HEK293 (cell line): ENCODE results near the gene OSCP1.

Source experiments
- CTCF ChIA-PET: fragments of 350-600 bp; formaldehyde crosslinking; extraction: SDS; loops from one replicate; lab custom pipeline; 2021; ENCODE audit warnings: antibody characterized with exemption; lab: Yijun Ruan, JAX
- POLR2A ChIA-PET: fragments of 300-600 bp; formaldehyde crosslinking; extraction: SDS; loops from one replicate; lab custom pipeline; 2020; ENCODE audit warnings: antibody characterized with exemption, inconsistent platforms; lab: Yijun Ruan, JAX
- H3K27ac ChIP-seq: fragments of 200-500 bp; sonication (Bioruptor generic); 2 replicates; pipeline ENCODE4 v1.5.1; 2014; ENCODE audit warnings: low read depth, low read length, control low read depth, inconsistent platforms; ENCODE audit errors: extremely low read depth
- H3K36me3 ChIP-seq, 2 experiments: fragments of 200-500 bp in 1 of 2; sonication (Bioruptor generic) in 1 of 2; 1 replicate in 1 of 2; 2 replicates in 1 of 2; pipeline ENCODE4 v1.5.1; 2014 to 2017; ENCODE audit warnings: inconsistent platforms in 2 of 2, low read length in 2 of 2; ENCODE audit not compliant: control insufficient read depth in 2 of 2, insufficient read depth in 1 of 2
- H3K4me1 ChIP-seq: fragments of 200-500 bp; sonication (Bioruptor generic); 2 replicates; pipeline ENCODE4 v1.5.1; 2014; ENCODE audit warnings: mild to moderate bottlenecking, low read length, inconsistent platforms; ENCODE audit not compliant: control insufficient read depth, insufficient read depth
- H3K4me3 ChIP-seq: 2 replicates; pipeline ENCODE4 v1.5.1; 2011; ENCODE audit warnings: low read depth, mild to moderate bottlenecking, control low read depth, low read length, moderate library complexity
- H3K9me3 ChIP-seq: fragments of 200-500 bp; sonication (Bioruptor generic); 2 replicates; pipeline ENCODE4 v1.5.1; 2014; ENCODE audit warnings: low read depth, low read length, inconsistent platforms; ENCODE audit not compliant: control insufficient read depth, insufficient read depth
- ATF2 ChIP-seq: fragments of 450-650 bp; formaldehyde crosslinking; IDR thresholded peaks from 2 replicates; pipeline ENCODE4 v1.5.1; 2016; ENCODE audit warnings: missing biosample characterization, missing genetic modification characterization, low read depth
- KLF17 ChIP-seq: fragments of 450-650 bp; formaldehyde crosslinking; IDR thresholded peaks from 2 replicates; pipeline ENCODE4 v1.5.1; 2016; ENCODE audit warnings: missing biosample characterization, missing genetic modification characterization
- PRDM10 ChIP-seq: fragments of 450-650 bp; formaldehyde crosslinking; IDR thresholded peaks from 2 replicates; pipeline ENCODE4 v1.5.1; 2016; ENCODE audit warnings: missing biosample characterization, missing genetic modification characterization
- PRDM6 ChIP-seq: fragments of 450-650 bp; formaldehyde crosslinking; IDR thresholded peaks from 2 replicates; pipeline ENCODE4 v1.5.1; 2017; ENCODE audit warnings: missing biosample characterization, missing genetic modification characterization
- TCF7L2 ChIP-seq: IDR thresholded peaks from 2 replicates; pipeline ENCODE4 v1.6.1; 2011; ENCODE audit warnings: low read depth, mild to moderate bottlenecking, inconsistent platforms, low read length, moderate library complexity, borderline replicate concordance
- ZBTB7A ChIP-seq: fragments of 450-650 bp; formaldehyde crosslinking; IDR thresholded peaks from 2 replicates; pipeline ENCODE4 v1.5.1; 2016; ENCODE audit warnings: low read depth, missing biosample characterization, missing genetic modification characterization
- ZEB2 ChIP-seq: fragments of 450-650 bp; formaldehyde crosslinking; IDR thresholded peaks from 2 replicates; pipeline ENCODE4 v1.5.1; 2016; ENCODE audit warnings: missing biosample characterization, missing genetic modification characterization
- ZFHX2 ChIP-seq: fragments of 450-650 bp; formaldehyde crosslinking; conservative IDR thresholded peaks from 2 replicates; pipeline ENCODE4 v1.5.1; 2016; ENCODE audit warnings: missing biosample characterization, missing genetic modification characterization
- ZFP37 ChIP-seq: fragments of 450-650 bp; formaldehyde crosslinking; IDR thresholded peaks from 2 replicates; pipeline ENCODE4 v1.5.1; 2016; ENCODE audit warnings: missing biosample characterization, missing genetic modification characterization
- ZNF132 ChIP-seq: fragments of 450-650 bp; formaldehyde crosslinking; IDR thresholded peaks from 2 replicates; pipeline ENCODE4 v1.5.1; 2017; ENCODE audit warnings: missing biosample characterization, missing genetic modification characterization, borderline replicate concordance
- ZNF211 ChIP-seq: fragments of 450-650 bp; formaldehyde crosslinking; IDR thresholded peaks from 2 replicates; pipeline ENCODE4 v1.5.1; 2016; ENCODE audit warnings: low read depth, missing biosample characterization, missing genetic modification characterization
- ZNF335 ChIP-seq: fragments of 450-650 bp; formaldehyde crosslinking; conservative IDR thresholded peaks from 2 replicates; pipeline ENCODE4 v1.5.1; 2016; ENCODE audit warnings: missing biosample characterization, missing genetic modification characterization
- ZNF394 ChIP-seq: fragments of 450-650 bp; formaldehyde crosslinking; IDR thresholded peaks from 2 replicates; pipeline ENCODE4 v1.5.1; 2016; ENCODE audit warnings: missing biosample characterization, missing genetic modification characterization, mild to moderate bottlenecking, moderate library complexity, borderline replicate concordance
- ZNF404 ChIP-seq: fragments of 450-650 bp; formaldehyde crosslinking; IDR thresholded peaks from 2 replicates; pipeline ENCODE4 v1.5.1; 2017; ENCODE audit warnings: missing biosample characterization, missing genetic modification characterization
- ZNF423 ChIP-seq: fragments of 450-650 bp; formaldehyde crosslinking; IDR thresholded peaks from 2 replicates; pipeline ENCODE4 v1.5.1; 2016; ENCODE audit warnings: missing biosample characterization, missing genetic modification characterization
- ZNF76 ChIP-seq: fragments of 450-650 bp; formaldehyde crosslinking; IDR thresholded peaks from 2 replicates; pipeline ENCODE4; 2016; ENCODE audit warnings: low read depth, missing biosample characterization, missing genetic modification characterization, borderline replicate concordance
- ZNF785 ChIP-seq: fragments of 450-650 bp; formaldehyde crosslinking; IDR thresholded peaks from 2 replicates; pipeline ENCODE4 v1.5.1; 2016; ENCODE audit warnings: missing biosample characterization, missing genetic modification characterization
- ZNF791 ChIP-seq: fragments of 450-650 bp; formaldehyde crosslinking; IDR thresholded peaks from 2 replicates; pipeline ENCODE4 v1.5.1; 2016; ENCODE audit warnings: missing biosample characterization, missing genetic modification characterization
- TF ChIP-seq, protein P1 (sequence below): fragments of 450-650 bp; formaldehyde crosslinking; conservative IDR thresholded peaks from 2 replicates; pipeline ENCODE4 v1.5.1; 2016; ENCODE audit warnings: low read depth, missing biosample characterization, missing genetic modification characterization
- TF ChIP-seq, protein P2 (sequence below): fragments of 450-650 bp; formaldehyde crosslinking; IDR thresholded peaks from 2 replicates; pipeline ENCODE4 v1.5.1; 2016; ENCODE audit warnings: missing biosample characterization, missing genetic modification characterization

The OSCP1 gene

DNA sequence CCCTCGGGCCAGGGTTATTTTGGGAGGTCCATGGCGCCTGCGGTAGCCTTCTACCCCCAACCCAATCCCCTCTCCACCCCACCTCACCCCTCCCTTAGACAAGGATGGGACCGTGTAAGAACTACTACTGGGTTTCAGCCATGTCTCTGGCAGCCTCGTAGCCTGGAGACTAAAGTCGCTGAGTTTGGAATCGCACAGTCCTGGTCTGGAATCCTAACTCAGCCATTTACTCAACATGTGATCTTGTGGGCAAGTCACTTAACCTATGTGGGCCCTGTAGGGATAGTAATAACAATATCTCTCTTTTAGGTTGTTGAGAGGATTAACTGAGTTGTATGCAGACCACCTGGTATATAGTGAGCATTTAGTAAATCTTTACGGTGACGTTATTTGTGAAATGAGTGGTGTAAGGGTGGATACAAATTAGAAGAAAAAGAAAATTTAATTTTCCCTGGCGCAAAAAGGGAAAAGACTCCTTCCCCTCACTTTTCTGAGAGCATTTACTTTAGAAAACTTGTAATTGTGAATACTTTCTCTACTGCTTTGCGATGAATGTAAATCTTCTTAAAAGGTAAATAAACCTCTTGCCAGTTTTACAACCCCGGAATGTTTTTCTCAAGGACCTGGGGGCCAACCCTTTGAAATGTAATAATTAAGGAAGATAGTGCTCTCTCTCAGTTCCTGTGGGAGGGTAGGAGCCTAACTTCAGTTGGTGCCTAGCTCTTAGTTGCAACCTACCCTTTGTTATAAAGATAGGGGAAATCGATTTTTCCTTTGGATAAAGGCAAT is 14.5 kb upstream of the OSCP1 start (continued):
- TF ChIP-seq ZNF394 (no peak), ZFHX2 (tag by site-specific recombination) (peak; percentile 55), KLF17 (tag by site-specific recombination) (no peak), ZNF791 (no peak), ZBTB7A (no peak), ZEB2 (no peak), ZNF335 (no peak), ZFP37 (tag by site-specific recombination) (no peak; the same call in 1 of the 2 replicates), TCF7L2 (peak; percentile 93), ZNF404 (tag by site-specific recombination) (no peak), ZNF785 (tag by site-specific recombination) (0 out of 2 replicates have a peak, but pooled peaks have one; percentile 1), ZNF423 (tag by site-specific recombination) (no peak), PRDM6 (tag by site-specific recombination) (peak; percentile 99)
- TF ChIP-seq, protein P1, sequence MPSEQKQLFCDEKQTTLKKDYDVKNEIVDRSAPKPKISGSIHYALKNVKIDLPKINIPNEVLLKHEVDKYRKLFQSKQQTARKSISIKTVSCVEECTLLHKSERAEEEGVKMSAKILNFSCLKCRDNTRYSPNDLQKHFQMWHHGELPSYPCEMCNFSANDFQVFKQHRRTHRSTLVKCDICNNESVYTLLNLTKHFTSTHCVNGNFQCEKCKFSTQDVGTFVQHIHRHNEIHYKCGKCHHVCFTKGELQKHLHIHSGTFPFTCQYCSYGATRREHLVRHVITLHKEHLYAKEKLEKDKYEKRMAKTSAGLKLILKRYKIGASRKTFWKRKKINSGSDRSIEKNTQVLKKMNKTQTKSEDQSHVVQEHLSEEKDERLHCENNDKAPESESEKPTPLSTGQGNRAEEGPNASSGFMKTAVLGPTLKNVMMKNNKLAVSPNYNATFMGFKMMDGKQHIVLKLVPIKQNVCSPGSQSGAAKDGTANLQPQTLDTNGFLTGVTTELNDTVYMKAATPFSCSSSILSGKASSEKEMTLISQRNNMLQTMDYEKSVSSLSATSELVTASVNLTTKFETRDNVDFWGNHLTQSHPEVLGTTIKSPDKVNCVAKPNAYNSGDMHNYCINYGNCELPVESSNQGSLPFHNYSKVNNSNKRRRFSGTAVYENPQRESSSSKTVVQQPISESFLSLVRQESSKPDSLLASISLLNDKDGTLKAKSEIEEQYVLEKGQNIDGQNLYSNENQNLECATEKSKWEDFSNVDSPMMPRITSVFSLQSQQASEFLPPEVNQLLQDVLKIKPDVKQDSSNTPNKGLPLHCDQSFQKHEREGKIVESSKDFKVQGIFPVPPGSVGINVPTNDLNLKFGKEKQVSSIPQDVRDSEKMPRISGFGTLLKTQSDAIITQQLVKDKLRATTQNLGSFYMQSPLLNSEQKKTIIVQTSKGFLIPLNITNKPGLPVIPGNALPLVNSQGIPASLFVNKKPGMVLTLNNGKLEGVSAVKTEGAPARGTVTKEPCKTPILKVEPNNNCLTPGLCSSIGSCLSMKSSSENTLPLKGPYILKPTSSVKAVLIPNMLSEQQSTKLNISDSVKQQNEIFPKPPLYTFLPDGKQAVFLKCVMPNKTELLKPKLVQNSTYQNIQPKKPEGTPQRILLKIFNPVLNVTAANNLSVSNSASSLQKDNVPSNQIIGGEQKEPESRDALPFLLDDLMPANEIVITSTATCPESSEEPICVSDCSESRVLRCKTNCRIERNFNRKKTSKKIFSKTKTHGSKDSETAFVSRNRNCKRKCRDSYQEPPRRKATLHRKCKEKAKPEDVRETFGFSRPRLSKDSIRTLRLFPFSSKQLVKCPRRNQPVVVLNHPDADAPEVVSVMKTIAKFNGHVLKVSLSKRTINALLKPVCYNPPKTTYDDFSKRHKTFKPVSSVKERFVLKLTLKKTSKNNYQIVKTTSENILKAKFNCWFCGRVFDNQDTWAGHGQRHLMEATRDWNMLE (tag by site-specific recombination): no peak
- TF ChIP-seq, protein P2, sequence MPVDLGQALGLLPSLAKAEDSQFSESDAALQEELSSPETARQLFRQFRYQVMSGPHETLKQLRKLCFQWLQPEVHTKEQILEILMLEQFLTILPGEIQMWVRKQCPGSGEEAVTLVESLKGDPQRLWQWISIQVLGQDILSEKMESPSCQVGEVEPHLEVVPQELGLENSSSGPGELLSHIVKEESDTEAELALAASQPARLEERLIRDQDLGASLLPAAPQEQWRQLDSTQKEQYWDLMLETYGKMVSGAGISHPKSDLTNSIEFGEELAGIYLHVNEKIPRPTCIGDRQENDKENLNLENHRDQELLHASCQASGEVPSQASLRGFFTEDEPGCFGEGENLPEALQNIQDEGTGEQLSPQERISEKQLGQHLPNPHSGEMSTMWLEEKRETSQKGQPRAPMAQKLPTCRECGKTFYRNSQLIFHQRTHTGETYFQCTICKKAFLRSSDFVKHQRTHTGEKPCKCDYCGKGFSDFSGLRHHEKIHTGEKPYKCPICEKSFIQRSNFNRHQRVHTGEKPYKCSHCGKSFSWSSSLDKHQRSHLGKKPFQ (tag by site-specific recombination): no peak

DNA sequence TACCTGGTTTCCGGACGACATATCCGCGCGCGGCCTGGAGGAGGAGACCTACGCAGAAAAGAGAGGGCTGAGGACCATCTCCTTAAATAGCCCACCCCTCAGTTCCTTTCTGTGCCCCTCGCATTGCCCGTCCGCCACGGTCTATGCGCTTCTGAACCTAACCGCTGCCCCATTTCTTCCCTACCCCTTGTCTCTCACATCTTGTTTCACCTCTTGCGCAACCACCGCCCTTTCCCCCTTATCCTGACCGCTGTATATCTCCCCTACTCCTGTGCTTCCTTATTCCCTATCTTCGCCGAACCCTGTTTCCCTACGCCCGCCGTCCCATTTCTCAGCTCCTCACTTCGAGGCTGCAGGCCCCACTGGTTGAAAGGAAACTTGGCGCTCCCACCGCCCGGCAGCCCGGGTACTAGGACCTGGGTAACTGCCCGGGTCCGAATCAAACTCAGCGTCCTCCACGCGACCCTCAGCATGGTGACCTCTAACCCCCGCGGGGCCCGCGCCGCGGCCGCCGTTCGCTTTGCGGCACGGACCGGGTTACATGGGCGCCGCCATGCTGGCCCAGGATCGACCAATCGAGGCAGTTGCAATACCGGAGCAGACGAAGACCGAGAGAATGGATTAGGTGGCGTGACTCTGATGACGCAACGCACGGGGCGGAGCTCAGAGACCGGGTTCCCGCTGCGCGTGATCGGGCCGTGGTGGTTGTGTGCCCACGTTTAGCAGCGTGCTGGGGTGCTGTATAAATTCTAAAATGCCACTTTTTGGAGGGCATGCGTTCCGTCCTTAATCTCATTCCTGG is 13.8 kb upstream of the OSCP1 start, which contains the start of gene MRPS15:
Gene MRPS15, minus strand, starts transcription at position 582 of the 802 bp plus-strand sequence. Its CDS starts 109 bp downstream, at position 473.
- ChIA-PET CTCF (interaction anchor here (0.7 kb wide), 1 partner anchor 957 kb away, joined by 3 read pairs; no protein-coding TSS in a partner anchor), POLR2A (interaction anchor here (0.5 to 2.3 kb wide), 11 partner anchors 10 to 315 kb away, joined by 3 to 54 read pairs (median 4); partner anchors contain the start of genes LSM10, OSCP1, STK40 and TRAPPC3)
- Histone ChIP-seq H3K4me1 (no peaks in the 10 kb centered on the region), H3K9me3 (no peaks in the 10 kb centered on the region), H3K4me3 (peak within 1 kb of the TSS; percentile 93), H3K36me3 (peaks cover 6 to 36% of the 10 kb centered on the region in 2 experiments), H3K27ac (peak within 1 kb of the TSS; percentile 56)
- peak; percentile 75; the same call in 1 of the 2 replicates for TF ChIP-seq PRDM10
- TF ChIP-seq ZNF132 (tag by site-specific recombination): no peak
- TF ChIP-seq ZNF211: no peak
- peak; percentile 96 for TF ChIP-seq ATF2
- peak; percentile 90 for TF ChIP-seq ZNF76 (tag by site-specific recombination)
